A549 (cell line): ENCODE data around the gene NSMCE4A.

Experiments used
- BHLHE40 ChIP-seq: IDR thresholded peaks from 2 replicates; pipeline ENCODE4 v1.6.1; 2012; ENCODE audit warnings: low read depth, low read length, inconsistent platforms
- ESRRA ChIP-seq: fragments of 150-350 bp; IDR thresholded peaks from 2 replicates; pipeline ENCODE4 v1.6.1; 2014; ENCODE audit warnings: mild to moderate bottlenecking, low read length, borderline replicate concordance
- FOSL2 ChIP-seq, 2 experiments: fragments of 450-650 bp in 1 of 2; fragments of >200 bp in 1 of 2; sonication (Bioruptor Twin) in 1 of 2; formaldehyde crosslinking; IDR thresholded peaks; 2 replicates each; pipeline versions ENCODE4 v1.5.0 to v1.6.1; 2016 to 2020; ENCODE audit warnings: mild to moderate bottlenecking in 1 of 2, moderate library complexity in 1 of 2
- MAZ ChIP-seq: fragments of 150-350 bp; IDR thresholded peaks from 2 replicates; pipeline ENCODE4 v1.6.1; 2014; ENCODE audit warnings: antibody characterized with exemption, low read depth, low read length, borderline replicate concordance
- MYC ChIP-seq: IDR thresholded peaks from 2 replicates; pipeline ENCODE4 v1.6.1; 2012; ENCODE audit warnings: mild to moderate bottlenecking, inconsistent platforms, low read length, improper control_type of control experiment, borderline replicate concordance
- POLR2A ChIP-seq: IDR thresholded peaks from 2 replicates; pipeline ENCODE4 v1.6.1; 2012; ENCODE audit warnings: mild to moderate bottlenecking, low read length
- RCOR1 ChIP-seq: fragments of 150-350 bp; IDR thresholded peaks from 2 replicates; pipeline ENCODE4 v1.6.1; 2014; ENCODE audit warnings: antibody characterized with exemption, low read length, low read depth
- ZC3H11A ChIP-seq: fragments of 450-650 bp; IDR thresholded peaks from 2 replicates; pipeline ENCODE4 v1.6.1; 2014; ENCODE audit warnings: antibody characterized with exemption, mild to moderate bottlenecking
- TF ChIP-seq, protein P1 (sequence below): fragments of >200 bp; sonication (Bioruptor Twin); formaldehyde crosslinking; IDR thresholded peaks from 3 replicates; pipeline ENCODE4 v1.5.1; 2016
- TF ChIP-seq, protein P2 (sequence below): IDR thresholded peaks from 2 replicates; pipeline ENCODE4 v1.6.1; 2012

DNA sequence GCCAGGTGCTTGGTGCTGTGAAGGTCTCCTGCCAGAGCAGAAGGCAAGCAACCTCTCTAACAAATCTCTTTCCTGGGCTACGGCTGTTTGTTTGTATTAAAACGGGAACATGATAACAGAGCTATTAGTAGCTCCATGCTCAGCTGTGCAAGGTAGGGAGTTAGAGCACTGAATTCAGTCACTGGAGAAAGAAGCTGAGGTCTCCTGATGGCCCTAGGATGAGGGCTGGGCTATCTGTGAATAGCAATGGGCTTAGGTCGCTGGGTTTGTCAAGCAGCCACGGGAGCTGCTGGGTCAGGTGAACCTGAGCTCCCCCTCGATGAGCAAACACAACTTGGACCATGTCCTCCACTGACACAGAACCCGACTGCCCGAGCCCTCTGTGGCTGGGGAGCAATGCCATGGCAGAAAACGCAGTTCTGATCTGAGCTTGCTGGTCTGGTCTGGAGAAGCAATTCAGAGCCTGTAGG, 38.3 kb upstream of the NSMCE4A start:
- TF ChIP-seq POLR2A = no peak
- TF ChIP-seq, protein P1, sequence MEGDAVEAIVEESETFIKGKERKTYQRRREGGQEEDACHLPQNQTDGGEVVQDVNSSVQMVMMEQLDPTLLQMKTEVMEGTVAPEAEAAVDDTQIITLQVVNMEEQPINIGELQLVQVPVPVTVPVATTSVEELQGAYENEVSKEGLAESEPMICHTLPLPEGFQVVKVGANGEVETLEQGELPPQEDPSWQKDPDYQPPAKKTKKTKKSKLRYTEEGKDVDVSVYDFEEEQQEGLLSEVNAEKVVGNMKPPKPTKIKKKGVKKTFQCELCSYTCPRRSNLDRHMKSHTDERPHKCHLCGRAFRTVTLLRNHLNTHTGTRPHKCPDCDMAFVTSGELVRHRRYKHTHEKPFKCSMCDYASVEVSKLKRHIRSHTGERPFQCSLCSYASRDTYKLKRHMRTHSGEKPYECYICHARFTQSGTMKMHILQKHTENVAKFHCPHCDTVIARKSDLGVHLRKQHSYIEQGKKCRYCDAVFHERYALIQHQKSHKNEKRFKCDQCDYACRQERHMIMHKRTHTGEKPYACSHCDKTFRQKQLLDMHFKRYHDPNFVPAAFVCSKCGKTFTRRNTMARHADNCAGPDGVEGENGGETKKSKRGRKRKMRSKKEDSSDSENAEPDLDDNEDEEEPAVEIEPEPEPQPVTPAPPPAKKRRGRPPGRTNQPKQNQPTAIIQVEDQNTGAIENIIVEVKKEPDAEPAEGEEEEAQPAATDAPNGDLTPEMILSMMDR = no peak
- no peak for TF ChIP-seq ZC3H11A
- TF ChIP-seq, protein P2, sequence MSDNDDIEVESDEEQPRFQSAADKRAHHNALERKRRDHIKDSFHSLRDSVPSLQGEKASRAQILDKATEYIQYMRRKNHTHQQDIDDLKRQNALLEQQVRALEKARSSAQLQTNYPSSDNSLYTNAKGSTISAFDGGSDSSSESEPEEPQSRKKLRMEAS = no peak
- TF ChIP-seq ESRRA = no peak
- no peak for TF ChIP-seq BHLHE40
- TF ChIP-seq RCOR1 = no peak
- no peak for TF ChIP-seq FOSL2 (IDR thresholded peaks at IDR 0.05)
- no peak for TF ChIP-seq FOSL2 (CRISPR knock-in tag; IDR thresholded peaks at IDR 0.05)
- TF ChIP-seq MYC = no peak
- TF ChIP-seq MAZ = no peak
